ENCODE data around the gene FABP7. TPM values are rescaled to one million over a fixed set of nuclear protein-coding genes. Genes with fewer than 3 reads are reported as not detected.
"Not testable (repeated sequence)": the region's sequence is repeated elsewhere in the genome, so short reads cannot be mapped to it uniquely, and the experiment has no call there.

The FABP7 gene
- 10 to 100 TPM in 4 of 5 donors, 1 to 10 TPM in 1; 5.9 to 26.0 (median 20.4) TPM for polyA plus RNA-seq (ENCODE audit: insufficient read depth in 1 of 5, insufficient read length in 5 of 5, low replicate concordance in 1 of 5)
- long read RNA-seq, donor 1, transcript FABP7-202 (4 exons, 1,026 nt) = major isoform, 7 of 7 reads
- long read RNA-seq, donor 1, partial matches to known transcripts = 0 of 7 reads
- long read RNA-seq, donor 1, other reads (novel, unspliced or antisense) = 0 of 7 reads
- long read RNA-seq, donor 2, partial matches to known transcripts = 0 of 2 reads
- long read RNA-seq, donor 2, other reads (novel, unspliced or antisense) = 0 of 2 reads
- long read RNA-seq, donor 3, partial matches to known transcripts = 0 of 3 reads
- long read RNA-seq, donor 3, other reads (novel, unspliced or antisense) = 0 of 3 reads
- long read RNA-seq, donor 4, transcript FABP7-202 (4 exons, 1,026 nt) = major isoform, 19 of 33 reads
- long read RNA-seq, donor 4, partial matches to known transcripts = 12 of 33 reads
- long read RNA-seq, donor 4, other reads (novel, unspliced or antisense) = 0 of 33 reads
- long read RNA-seq, donor 5, transcript FABP7-202 (4 exons, 1,026 nt) = major isoform, 12 of 13 reads
- long read RNA-seq, donor 5, partial matches to known transcripts = 0 of 13 reads
- long read RNA-seq, donor 5, other reads (novel, unspliced or antisense) = 0 of 13 reads
- long read RNA-seq, donor 6, transcript FABP7-202 (4 exons, 1,026 nt) = major isoform, 9 of 9 reads
- long read RNA-seq, donor 6, partial matches to known transcripts = 0 of 9 reads
- long read RNA-seq, donor 6, other reads (novel, unspliced or antisense) = 0 of 9 reads
- long read RNA-seq, donor 7, transcript FABP7-202 (4 exons, 1,026 nt) = major isoform, 13 of 13 reads
- long read RNA-seq, donor 7, partial matches to known transcripts = 0 of 13 reads
- long read RNA-seq, donor 7, other reads (novel, unspliced or antisense) = 0 of 13 reads
- long read RNA-seq, donor 8, partial matches to known transcripts = 0 of 1 reads
- long read RNA-seq, donor 8, other reads (novel, unspliced or antisense) = 0 of 1 reads

- no peak for DNase-seq
Observed at GRCh38 chr6:122779667-122780066, at the start of gene FABP7. TSS of gene FABP7 (plus strand) at chr6:122779716. CDS start at chr6:122779795, 79 bp downstream.

- no peak for DNase-seq
Observed at GRCh38 chr6:122730334-122730733, 49.2 kb upstream of the FABP7 start.

- peak; percentile 28 to 34 for DNase-seq
Observed at GRCh38 chr6:122730775-122731386, 48.6 kb upstream of the FABP7 start.

GRCh38 chr6:122733259-122733658 is 46.3 kb upstream of the FABP7 start:
- DNase-seq = no peak

GRCh38 chr6:122734529-122735395 is 44.8 kb upstream of the FABP7 start:
- no peak for DNase-seq

GRCh38 chr6:122735582-122735981 is 43.9 kb upstream of the FABP7 start:
- DNase-seq = no peak

- DNase-seq = no peak
Observed at GRCh38 chr6:122736163-122736562, 43.4 kb upstream of the FABP7 start.

GRCh38 chr6:122736616-122737015 is 42.9 kb upstream of the FABP7 start:
- no peak for DNase-seq

GRCh38 chr6:122740091-122740490 is 39.4 kb upstream of the FABP7 start:
- no peak for DNase-seq

GRCh38 chr6:122740936-122741335 is 38.6 kb upstream of the FABP7 start:
- no peak for DNase-seq

- DNase-seq = not testable (repeated sequence)
Observed at GRCh38 chr6:122744247-122744646, 35.3 kb upstream of the FABP7 start.

GRCh38 chr6:122744856-122745255 is 34.7 kb upstream of the FABP7 start:
- peak; percentile 16 to 52 for DNase-seq

GRCh38 chr6:122746688-122747087 is 32.8 kb upstream of the FABP7 start:
- no peak for DNase-seq

GRCh38 chr6:122747573-122747972 is 31.9 kb upstream of the FABP7 start:
- no peak for DNase-seq

- DNase-seq = not testable (repeated sequence)
Observed at GRCh38 chr6:122748945-122749344, 30.6 kb upstream of the FABP7 start.

GRCh38 chr6:122749451-122750050 is 30.0 kb upstream of the FABP7 start:
- no peak for DNase-seq

- no peak for DNase-seq
Observed at GRCh38 chr6:122751326-122751725, 28.2 kb upstream of the FABP7 start.

GRCh38 chr6:122752459-122752858 is 27.1 kb upstream of the FABP7 start:
- DNase-seq = no peak

- no peak for DNase-seq
Observed at GRCh38 chr6:122753000-122753687, 26.4 kb upstream of the FABP7 start.

GRCh38 chr6:122753688-122754056 is 25.8 kb upstream of the FABP7 start:
- DNase-seq = no peak

Measured in right lung (tissue), 10 donors.